Activated CD4-positive, alpha-beta T cell treated with anti-CD3 and anti-CD28 coated beads, Interleukin-2, amount 50 U/mL, for 1 hour (primary cell): ENCODE measurements around the gene PDZD2.
"Not testable (repeated sequence)": the region's sequence is repeated elsewhere in the genome, so short reads cannot be mapped to it uniquely, and the experiment has no call there.

Source experiments
- DNase-seq: peaks from one replicate; pipeline ENCODE4 v3.0.0-alpha.2; 2020

PDZD2 gene

GRCh38 chr5:31743678-31744077 is 104.7 kb downstream of the PDZD2 start:
- DNase-seq, result no peak

DNA sequence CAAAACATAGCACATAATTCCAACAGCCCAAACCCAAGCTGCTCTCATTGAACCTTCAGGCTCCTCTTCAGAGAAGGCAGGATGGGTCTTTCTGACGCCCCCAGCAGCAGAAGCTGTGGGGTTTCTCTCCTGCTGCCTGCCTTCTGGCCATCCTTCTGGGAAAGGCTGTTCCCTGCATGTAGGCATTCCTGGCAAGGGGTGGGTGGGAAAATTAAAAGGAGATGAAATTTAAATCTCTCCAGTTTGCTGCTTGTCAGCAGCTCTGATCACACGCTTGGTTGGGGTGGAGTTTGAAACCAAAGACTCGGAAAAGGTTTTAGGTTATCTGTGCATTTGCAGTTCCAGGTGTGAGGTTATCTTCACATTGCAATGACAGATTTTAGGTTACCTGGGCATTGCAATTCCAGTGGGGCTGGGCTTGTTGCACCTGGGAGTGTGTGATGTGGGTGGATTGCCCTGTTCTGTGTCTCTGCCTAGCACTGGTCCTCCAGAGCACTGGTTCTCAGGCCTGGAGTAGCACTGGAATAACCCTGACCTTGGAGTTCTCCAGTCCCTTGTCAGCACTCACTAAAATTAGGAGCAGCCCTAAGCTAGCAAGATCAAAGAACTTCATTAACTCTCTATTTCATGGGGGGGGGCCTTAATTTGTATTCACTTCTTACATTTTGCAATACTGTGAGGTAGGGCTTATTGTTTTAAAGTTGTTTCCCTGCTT is 109.7 kb downstream of the PDZD2 start:
- DNase-seq, result no peak

- DNase-seq, result no peak
These were observed 111.3 kb downstream of the PDZD2 start for GRCh38 chr5:31750215-31750614.

DNA sequence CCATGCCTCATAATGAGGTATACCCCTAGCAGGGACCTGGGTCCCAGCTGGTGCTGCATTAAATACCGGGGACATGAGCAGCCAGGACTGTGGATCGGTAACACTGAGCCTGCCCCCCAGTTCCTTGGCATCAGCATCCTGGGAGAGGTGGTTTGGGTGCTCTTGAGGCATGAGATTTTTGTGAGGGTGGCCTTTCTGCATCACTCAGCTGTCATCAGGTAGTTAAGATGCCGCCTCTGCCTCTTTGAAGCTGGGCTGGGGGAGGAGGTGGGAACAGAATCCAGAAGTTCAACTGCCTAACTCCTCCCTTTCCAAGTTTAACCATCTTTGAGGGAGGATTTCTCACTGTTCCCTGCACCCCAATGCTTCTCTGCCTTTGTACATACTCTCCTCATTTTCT is 112.7 kb downstream of the PDZD2 start:
- no peak for DNase-seq

- no peak for DNase-seq
These were observed 114.9 kb downstream of the PDZD2 start for GRCh38 chr5:31753700-31754357.

DNA sequence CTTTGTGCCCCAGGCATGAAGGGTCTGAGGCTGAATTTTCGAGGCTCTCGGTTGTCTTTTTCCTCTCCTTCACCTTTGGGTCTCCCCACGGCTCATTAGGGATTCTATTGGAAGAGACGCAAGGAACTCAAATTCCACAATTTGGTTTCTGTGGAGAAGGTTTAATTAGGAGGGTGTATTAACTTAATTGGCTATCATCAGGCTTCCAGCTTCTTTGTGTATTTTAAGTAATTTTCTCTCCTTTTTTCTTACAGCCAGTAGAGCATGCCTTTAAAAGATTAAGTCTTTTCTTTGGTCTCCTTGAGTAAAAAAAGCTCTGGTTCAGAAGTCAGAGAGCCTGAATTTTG is 115.4 kb downstream of the PDZD2 start:
- no peak for DNase-seq

GRCh38 chr5:31754741-31755675 is 116.1 kb downstream of the PDZD2 start:
- DNase-seq, result no peak

- no peak for DNase-seq
These were observed 116.8 kb downstream of the PDZD2 start for GRCh38 chr5:31755676-31756230.

- no peak for DNase-seq
These were observed 118.9 kb downstream of the PDZD2 start for GRCh38 chr5:31757806-31758205.

- DNase-seq, result no peak
These were observed 120.0 kb downstream of the PDZD2 start for GRCh38 chr5:31758803-31759425.

DNA sequence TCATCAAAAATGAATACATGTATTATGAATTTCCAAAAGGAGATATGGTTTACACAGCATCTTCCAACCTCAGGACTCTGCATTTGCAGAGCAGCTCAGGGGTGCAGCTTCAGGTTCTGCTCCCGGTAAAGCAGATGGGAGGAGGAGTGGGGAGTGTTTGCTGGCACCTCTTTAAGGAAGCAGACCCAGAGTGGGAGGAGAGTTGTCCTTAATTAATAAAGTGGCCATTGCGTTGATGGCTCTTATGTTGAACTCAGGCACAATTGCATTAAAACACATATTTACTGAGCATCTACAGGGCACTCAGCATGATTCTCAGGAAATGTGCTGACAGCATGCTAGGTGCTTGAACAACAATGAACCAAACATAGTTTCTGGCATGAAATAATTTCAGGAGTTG is 121.0 kb downstream of the PDZD2 start:
- no peak for DNase-seq

DNA sequence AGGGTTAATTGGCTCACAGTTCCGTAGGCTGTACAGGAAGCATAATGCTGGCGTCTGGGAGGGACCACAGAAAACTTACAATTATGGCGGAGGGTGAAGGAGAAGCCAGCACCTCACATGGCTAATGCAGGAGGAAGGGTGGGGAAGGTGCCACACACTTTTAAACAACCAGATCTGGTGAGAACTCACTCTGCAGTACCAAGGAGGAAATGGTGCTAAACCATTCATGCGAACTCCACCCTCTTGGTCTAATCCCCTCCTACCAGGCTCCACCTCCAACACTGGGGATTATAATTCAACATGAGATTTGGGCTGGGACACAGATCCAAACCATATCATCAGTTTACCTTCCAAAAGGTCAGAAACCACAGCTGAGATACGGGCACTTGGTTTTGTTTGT is 122.9 kb downstream of the PDZD2 start:
- no peak for DNase-seq

DNA sequence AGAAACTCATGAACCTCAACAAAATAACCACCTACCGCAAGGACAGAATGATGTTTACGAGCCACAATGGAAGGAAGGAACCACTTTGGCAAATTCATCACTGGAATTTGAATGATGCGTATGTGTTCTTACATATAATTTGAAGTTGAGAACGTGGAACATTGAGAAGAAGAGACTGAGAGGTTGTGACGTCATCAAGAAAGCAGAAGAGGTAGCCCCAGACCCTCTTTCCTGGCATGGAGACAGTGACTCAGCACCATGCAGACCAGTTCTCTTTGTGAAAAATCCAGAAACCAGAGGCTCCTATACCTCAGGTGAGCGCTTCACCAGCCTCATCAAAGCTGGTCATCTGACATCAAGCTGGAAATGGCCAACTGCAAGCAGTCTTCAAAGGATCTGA is 124.5 kb downstream of the PDZD2 start:
- DNase-seq, result no peak

GRCh38 chr5:31764687-31765086 is 125.8 kb downstream of the PDZD2 start:
- not testable (repeated sequence) for DNase-seq

DNA sequence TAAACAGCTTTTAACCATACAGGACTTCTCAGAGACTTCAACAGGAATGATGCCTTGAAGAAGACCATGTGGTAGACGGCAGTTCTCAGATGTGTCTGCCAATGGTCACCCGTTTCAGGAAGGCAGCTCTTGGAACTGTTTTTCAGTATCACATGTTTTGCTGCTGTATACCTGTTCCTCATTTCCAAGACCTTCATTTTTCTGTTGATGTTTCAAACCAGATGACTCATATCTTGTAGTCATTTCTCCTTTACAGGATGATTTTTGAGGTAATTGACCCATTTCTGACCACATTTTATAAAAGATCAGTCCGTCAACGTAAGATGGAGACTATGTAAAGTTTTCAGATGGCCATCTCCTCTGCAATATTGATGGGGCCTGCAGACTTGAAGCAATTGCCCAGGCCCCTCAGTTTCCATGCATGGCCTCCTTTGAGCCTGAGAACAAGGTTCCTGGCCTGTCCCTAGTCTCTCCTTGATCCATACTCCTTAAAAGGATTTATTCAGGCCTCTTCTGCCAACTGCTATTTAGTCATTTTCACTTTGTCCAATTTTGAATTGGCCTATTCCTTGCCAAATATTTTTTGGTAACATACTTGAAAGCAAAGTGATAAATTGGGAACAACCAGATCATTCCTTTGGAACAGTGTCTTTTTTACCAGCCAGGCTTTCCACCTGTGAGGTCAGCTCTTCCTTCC is 128.6 kb downstream of the PDZD2 start:
- DNase-seq, result no peak

GRCh38 chr5:31768046-31768445 is 129.1 kb downstream of the PDZD2 start:
- no peak for DNase-seq

DNA sequence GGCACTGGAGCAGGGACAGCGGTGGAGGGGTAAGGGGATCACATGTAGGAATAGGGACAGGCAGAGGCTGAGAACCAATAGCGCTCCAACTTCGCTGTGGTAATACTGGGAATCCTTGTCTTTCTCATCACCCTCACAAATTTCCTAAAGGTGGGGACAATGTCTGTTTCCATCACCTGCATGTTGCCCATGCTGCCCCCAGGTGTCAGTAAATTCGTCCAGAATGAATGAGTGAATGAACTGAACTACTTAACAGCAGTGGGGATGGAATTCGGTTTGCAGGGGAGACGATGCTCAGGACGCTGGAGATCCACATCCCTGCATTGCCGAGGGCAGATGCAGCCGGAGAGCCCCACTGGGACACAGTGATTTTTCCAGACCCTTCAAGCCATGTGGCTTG is 129.9 kb downstream of the PDZD2 start:
- no peak for DNase-seq

- DNase-seq, result no peak
These were observed 130.6 kb downstream of the PDZD2 start for GRCh38 chr5:31769530-31769929.

DNA sequence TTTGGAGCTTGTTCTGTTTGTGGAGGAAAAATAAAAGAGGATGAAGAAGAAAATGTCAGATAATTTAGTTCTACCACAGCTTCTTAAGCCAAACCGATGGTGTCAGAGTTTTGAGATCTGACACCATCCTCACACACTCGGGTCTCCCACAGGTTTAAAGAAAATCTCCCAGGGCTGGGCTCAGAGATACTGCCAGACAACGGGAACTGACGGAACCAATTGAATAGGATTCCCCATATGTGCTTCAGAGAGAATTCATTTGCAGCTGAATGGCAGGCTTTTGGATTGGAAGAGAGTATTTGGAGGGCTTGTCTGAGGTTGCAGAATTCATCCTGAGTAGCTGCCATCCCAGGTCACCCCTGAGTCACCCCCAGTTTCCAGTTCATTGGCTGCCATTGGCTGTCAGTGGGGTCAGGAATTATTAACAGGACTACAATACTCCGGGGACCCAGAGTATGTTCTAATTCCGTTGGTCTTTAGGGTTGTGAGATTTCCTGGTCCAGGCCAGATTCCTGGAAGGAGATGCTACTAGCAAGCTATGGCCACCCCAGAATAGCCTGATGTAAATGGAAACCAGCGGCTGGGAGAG is 131.3 kb downstream of the PDZD2 start:
- no peak for DNase-seq

GRCh38 chr5:31770998-31771397 is 132.1 kb downstream of the PDZD2 start:
- DNase-seq, result no peak

- DNase-seq, result no peak
These were observed 132.6 kb downstream of the PDZD2 start for GRCh38 chr5:31771500-31771899.

GRCh38 chr5:31776294-31776693 is 137.4 kb downstream of the PDZD2 start:
- DNase-seq, result not testable (repeated sequence)
